C4-2B (cell line): Measurements from ENCODE around the gene MYL1.

Experiments used
- CTCF ChIP-seq: fragments of 450-650 bp; conservative IDR thresholded peaks from 2 replicates; pipeline ENCODE4 v1.5.1; 2017; ENCODE audit warnings: mild to moderate bottlenecking
- ZFX ChIP-seq: fragments of 450-650 bp; IDR thresholded peaks from 2 replicates; pipeline ENCODE4 v1.6.1; 2017

- TF ChIP-seq CTCF (no peak), ZFX (no peak)
Observed at GRCh38 chr2:210250622-210251021, 64.4 kb downstream of the MYL1 start.
